Esophagus squamous epithelium (tissue), 4 donors: ENCODE measurements around the gene DDX54.

Experiments
- CTCF ChIP-seq, 6 experiments: fragments of 450-650 bp in 4 of 6; fragments of 200-600 bp in 2 of 6; sonication (generic) in 2 of 6; IDR thresholded peaks; one replicate each; pipeline ENCODE4 v1.5.1; 2016 to 2019; ENCODE audit warnings: antibody characterized with exemption in 6 of 6, mild to moderate bottlenecking in 4 of 6, moderate library complexity in 4 of 6
- POLR2A ChIP-seq, 4 donors: fragments of 450-650 bp; IDR thresholded peaks; one replicate each; pipeline ENCODE4 v1.6.1; 2017; ENCODE audit warnings: antibody characterized with exemption in 4 of 4, mild to moderate bottlenecking in 4 of 4, moderate library complexity in 3 of 4

- TF ChIP-seq POLR2A (IDR thresholded peaks at IDR 0.05) (no peak), CTCF (IDR thresholded peaks at IDR 0.05) (no peak)
Observed at GRCh38 chr12:113228394-113229028, 43.2 kb upstream of the DDX54 start.
